GM18526 (cell line): Measurements from ENCODE around the gene RPS8.

Source experiments
- POLR2A ChIP-seq: IDR thresholded peaks from 3 replicates; pipeline ENCODE4 v1.6.1; 2011; ENCODE audit not compliant: insufficient read length; ENCODE audit errors: extremely low read depth

The RPS8 gene

GRCh38 chr1:44777969-44778635 is 2.8 kb downstream of the RPS8 start:
- TF ChIP-seq POLR2A: no peak

GRCh38 chr1:44778705-44779576 is 3.6 kb downstream of the RPS8 start:
- TF ChIP-seq POLR2A: no peak

- TF ChIP-seq POLR2A: no peak
These were observed 5.3 kb downstream of the RPS8 start for GRCh38 chr1:44780583-44781121.

DNA sequence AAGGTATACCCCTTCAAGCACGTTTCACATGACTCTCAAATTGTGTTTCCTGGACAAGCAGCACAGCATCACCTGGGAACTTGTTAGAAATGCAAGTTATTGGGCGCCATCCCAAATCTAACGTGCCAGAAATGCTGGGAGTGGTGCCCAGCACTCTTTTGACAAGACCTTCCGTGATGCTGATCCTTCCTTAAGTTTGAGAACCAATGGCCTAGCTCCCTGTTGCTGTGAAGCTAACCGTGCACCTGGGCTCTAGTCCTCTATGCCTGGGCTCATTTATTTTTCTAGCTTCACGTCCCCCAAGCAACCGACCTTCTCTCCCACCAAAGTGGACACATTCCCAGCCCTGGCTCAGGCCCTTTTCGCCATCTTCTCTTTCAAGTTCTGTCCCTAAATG is 8.4 kb downstream of the RPS8 start:
- TF ChIP-seq POLR2A: no peak

GRCh38 chr1:44784094-44785028 is 9.0 kb downstream of the RPS8 start:
- peak; percentile 16 for TF ChIP-seq POLR2A

DNA sequence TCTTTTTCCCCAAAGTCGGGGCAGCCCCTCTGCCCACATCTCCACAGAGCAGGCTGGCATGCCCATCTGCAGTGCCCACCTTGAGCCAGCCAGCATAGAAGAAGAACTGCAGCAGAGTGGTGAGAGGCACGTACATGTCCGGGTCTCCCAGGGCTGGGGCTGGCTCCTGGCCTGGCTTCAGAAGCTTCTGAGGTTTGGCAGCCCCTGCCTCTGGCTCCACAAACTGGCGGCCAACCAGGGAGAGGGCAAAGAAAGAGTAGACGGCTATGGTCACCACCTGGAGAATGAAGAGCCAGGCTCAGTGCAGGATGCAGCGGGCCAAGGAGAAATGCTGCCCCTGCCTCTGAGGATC is 9.7 kb downstream of the RPS8 start:
- no peak for TF ChIP-seq POLR2A

- TF ChIP-seq POLR2A: no peak
These were observed 10.3 kb downstream of the RPS8 start for GRCh38 chr1:44785501-44786137.

DNA sequence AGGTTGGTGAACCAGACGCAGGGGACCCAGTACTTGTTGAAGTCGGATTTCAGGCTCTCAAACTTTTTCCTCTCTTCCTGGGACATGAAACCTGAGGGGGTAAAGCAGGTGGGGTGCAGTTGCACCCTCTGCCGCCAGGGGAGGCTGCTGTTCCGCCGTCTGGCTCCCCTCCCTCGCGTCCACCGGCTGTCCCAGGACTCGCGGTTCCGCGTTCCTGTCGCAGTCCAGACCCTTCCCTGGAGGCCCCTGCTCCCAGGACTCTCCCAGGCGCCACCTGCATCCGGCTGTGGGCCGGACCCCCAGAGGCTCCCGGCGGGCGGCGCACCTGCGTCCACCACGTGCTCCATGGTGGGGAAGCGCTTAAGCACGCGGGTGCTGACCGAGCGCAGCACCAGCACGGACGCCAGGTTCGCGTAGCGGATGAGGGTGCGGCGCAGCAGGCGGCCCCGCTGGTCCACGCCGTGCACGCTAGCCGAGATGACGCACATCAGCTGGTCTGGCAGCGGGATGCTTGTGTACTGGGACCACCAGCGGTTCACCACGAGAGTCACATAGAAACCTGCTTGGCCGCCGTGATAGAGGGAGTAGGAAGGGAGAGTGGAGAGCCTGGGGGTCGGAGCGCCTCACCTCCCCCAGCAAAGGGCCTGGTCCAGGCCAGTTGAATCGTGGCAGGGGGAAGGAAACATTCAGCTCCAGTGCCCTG is 10.9 kb downstream of the RPS8 start:
- TF ChIP-seq POLR2A: no peak

DNA sequence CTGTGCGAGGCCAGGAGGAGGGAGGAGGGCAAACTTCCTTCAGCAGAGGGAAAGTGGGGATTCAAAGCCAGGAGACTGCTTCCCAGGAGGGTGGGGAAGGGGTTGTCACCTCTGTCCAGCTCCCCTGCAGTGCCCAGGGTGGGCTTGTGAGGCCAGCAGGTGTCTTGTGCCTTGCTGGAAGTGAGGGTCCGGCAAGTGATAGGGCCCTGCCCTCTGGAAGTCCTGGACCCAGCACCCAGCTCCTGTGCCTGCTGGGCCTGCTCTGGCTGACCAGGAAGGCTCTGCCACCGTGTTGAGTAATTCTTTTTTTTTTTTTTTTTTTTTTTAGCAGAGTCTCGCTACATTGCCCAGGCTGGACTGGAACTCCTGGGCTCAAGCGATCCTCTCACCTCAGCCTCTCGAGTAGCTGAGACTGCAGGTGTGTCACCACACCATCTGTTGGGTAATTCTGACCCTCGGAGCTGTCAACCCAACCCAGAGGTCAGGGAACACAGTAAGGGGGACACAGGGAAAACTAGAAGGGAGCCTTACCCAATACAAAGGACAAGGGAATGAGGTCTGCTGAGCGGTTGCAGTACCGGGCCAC is 11.6 kb downstream of the RPS8 start:
- TF ChIP-seq POLR2A: no peak

DNA sequence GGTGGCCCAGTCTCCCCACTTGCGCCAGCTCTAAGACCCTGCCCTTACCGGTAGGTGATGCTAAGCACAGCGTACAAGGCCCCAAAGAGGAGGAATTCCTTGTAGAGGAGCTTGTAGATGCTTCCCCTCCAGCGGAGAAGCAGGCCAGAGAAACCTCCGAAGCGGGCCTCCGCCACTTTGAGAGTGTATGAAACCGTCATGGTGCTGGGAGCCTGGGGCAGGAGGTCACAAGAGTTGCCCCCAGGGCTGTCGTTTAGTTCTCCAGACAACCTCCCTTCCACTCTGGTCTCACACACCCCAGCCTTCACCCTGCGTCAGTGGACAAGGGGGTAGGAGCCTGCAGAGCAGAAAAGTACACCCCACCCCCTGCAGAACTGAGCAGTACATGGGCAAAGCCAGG is 12.2 kb downstream of the RPS8 start:
- no peak for TF ChIP-seq POLR2A

GRCh38 chr1:44788120-44788860 is 12.9 kb downstream of the RPS8 start, which contains the start of gene BEST4:
Gene BEST4, minus strand, starts transcription at chr1:44788170. Its CDS starts 465 bp downstream, at chr1:44787705.
- TF ChIP-seq POLR2A: no peak

DNA sequence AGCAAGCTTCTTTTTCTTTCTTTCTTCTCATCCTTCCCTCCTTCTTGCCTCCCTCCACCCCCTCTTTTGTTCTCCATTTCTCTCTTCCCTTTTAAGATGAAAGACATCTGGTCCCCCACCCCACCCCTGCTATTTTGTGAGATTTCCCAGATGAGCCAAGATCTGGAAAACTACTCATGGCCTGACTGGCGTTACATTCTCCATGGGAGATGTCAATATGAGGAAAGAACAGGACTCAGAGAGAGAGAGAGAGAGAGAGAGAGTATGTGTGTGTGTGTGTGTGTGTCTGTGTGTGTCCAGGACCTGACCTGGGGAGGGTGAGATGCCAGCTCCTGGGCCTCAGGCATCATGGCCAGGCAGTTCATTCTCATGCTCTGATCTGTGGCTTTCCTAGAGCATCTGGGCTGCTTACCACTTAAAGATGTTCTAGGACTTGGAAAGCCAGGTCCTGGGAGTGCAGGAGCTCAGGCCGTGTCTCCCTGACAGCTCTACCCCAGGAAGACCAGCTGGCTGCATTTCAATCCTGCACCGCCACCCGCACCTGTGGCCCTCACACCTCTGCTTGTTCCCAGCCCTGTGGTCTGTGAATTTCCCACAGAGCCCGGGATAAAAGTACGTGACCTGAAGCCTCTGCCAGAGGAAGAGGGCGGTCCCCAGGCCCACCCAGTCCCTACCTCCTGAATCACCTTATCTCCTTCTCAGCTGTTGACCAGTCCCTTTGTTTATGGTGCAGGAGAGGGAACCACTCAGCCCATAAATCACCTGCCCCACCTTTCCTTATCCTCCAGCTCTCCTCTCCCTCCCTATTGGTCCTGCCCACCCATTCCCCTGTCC is 15.8 kb downstream of the RPS8 start:
- no peak for TF ChIP-seq POLR2A
